ENCODE data around the gene AAMDC. TPM values are rescaled to one million over a fixed set of nuclear protein-coding genes. Genes with fewer than 3 reads are reported as not detected.
"Not testable (repeated sequence)": the region's sequence is repeated elsewhere in the genome, so short reads cannot be mapped to it uniquely, and the experiment has no call there.

Gene AAMDC
- total and polyA plus RNA-seq, 4 donors, result 26.2 to 77.9 (median 28.9) TPM

DNA sequence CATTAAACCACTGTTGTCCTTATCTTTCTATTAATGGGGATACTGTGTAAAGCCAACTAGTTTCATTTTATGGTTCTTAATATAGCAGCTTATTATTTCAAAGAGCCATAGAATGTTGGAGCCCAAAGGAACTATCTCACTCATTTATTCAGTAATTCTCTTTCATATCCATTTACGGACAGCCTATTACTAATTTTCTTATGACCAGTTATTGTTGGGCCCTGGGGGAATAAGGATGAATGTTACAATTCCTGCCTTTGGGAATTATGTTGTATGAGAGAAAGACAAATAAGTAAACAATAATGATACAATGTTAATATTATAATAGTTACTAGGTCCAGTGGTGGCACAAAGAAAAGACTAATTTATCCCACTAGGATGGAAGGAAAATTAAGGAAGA is 52.4 kb downstream of the AAMDC start:
- DNase-seq (no peak), ATAC-seq (ENCODE audit: insufficient read depth, low FRiP score) (no peak)
- Histone ChIP-seq H3K4me1 (ENCODE audit: control insufficient read depth in 5 of 5, insufficient read depth in 5 of 5, low read length in 5 of 5) (no peaks in the 10 kb centered on the region), H3K9me3 (ENCODE audit: control insufficient read depth in 4 of 4, insufficient read depth in 3 of 4, low read length in 3 of 4) (no peaks in the 10 kb centered on the region), H3K4me3 (no peak overlapping the region), H3K36me3 (ENCODE audit: control insufficient read depth in 4 of 4, insufficient read depth in 4 of 4, low read length in 4 of 4) (peaks cover 11 to 39% (median 15%) of the 10 kb centered on the region in 4 donors), H3K27me3 (ENCODE audit: control insufficient read depth in 3 of 3, insufficient read depth in 3 of 3, low read length in 2 of 3) (no peaks in the 10 kb centered on the region), H3K27ac (ENCODE audit: low read depth in 1 of 2, low read length in 1 of 2) (no peak overlapping the region), H3K9ac (ENCODE audit: insufficient read depth in 1 of 2, low read length in 2 of 2) (no peak overlapping the region)
- TF ChIP-seq, protein P1, sequence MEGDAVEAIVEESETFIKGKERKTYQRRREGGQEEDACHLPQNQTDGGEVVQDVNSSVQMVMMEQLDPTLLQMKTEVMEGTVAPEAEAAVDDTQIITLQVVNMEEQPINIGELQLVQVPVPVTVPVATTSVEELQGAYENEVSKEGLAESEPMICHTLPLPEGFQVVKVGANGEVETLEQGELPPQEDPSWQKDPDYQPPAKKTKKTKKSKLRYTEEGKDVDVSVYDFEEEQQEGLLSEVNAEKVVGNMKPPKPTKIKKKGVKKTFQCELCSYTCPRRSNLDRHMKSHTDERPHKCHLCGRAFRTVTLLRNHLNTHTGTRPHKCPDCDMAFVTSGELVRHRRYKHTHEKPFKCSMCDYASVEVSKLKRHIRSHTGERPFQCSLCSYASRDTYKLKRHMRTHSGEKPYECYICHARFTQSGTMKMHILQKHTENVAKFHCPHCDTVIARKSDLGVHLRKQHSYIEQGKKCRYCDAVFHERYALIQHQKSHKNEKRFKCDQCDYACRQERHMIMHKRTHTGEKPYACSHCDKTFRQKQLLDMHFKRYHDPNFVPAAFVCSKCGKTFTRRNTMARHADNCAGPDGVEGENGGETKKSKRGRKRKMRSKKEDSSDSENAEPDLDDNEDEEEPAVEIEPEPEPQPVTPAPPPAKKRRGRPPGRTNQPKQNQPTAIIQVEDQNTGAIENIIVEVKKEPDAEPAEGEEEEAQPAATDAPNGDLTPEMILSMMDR (IDR thresholded peaks at IDR 0.05; ENCODE audit: control extremely low read depth, extremely low read depth), result no peak
- WGBS, 2 donors, result 96 to 100% methylated on average over 1 of the region's 1 CpG

DNA sequence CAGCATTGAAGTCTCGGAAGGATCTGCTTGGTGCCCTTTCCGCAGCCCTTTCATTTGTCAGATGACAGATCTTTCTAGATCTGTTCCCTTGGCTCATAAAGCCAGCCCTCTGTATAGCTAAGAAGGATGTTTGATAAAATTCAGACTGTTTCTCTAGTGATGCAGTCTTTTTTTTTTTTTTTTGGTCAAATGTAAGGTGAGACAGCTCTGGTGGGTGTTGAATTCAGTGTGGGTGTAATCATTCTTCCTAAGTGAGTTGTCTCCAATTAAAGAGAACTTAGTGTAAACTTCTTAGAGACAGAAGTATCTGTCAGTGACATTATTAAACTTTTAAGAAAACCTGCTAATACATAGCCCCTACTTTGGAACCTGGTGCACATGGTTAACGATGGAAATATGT is 53.3 kb downstream of the AAMDC start:
- 96 to 97% methylated on average over 3 of the region's 3 CpGs for WGBS, 2 donors
- peaks cover 0 to 2% (median 0%) of the 10 kb centered on the region in 5 donors for H3K4me1 ChIP-seq (ENCODE audit: control insufficient read depth in 5 of 5, insufficient read depth in 5 of 5, low read length in 5 of 5)
- H3K9ac ChIP-seq (ENCODE audit: insufficient read depth in 1 of 2, low read length in 2 of 2), result no peak overlapping the region
- no peak overlapping the region for H3K27ac ChIP-seq (ENCODE audit: low read depth in 1 of 2, low read length in 1 of 2)
- H3K36me3 ChIP-seq (ENCODE audit: control insufficient read depth in 4 of 4, insufficient read depth in 4 of 4, low read length in 4 of 4), result peaks cover 17 to 39% (median 19%) of the 10 kb centered on the region in 4 donors
- H3K27me3 ChIP-seq (ENCODE audit: control insufficient read depth in 3 of 3, insufficient read depth in 3 of 3, low read length in 2 of 3), result no peaks in the 10 kb centered on the region
- DNase-seq, result no peak
- peaks cover 0 to 2% (median 0%) of the 10 kb centered on the region in 4 donors for H3K9me3 ChIP-seq (ENCODE audit: control insufficient read depth in 4 of 4, insufficient read depth in 3 of 4, low read length in 3 of 4)
- TF ChIP-seq, protein P1 (IDR thresholded peaks at IDR 0.05; ENCODE audit: control extremely low read depth, extremely low read depth), result no peak
- ATAC-seq (ENCODE audit: insufficient read depth, low FRiP score), result no peak
- H3K4me3 ChIP-seq, result no peak overlapping the region

DNA sequence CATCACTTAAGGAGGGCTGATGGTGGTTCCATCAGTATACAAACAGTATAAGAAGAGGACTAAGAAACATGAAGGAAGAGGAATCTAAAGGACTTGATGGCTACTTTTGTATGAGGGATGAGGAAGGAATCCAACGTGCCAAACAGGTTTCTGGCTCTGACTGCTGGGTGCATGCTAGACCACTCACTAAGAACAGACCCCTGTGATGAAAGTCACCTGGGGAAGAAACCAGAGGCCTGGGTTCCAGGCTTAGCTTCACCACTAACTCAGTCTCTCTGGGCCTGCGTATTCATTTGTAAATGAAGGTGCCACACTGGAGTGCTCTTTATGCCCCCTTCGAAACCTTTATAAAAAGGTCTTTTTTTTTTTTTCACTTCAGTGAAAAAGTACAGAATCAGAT is 55.1 kb downstream of the AAMDC start:
- Histone ChIP-seq H3K4me3 (no peak overlapping the region), H3K27me3 (ENCODE audit: control insufficient read depth in 3 of 3, insufficient read depth in 3 of 3, low read length in 2 of 3) (no peaks in the 10 kb centered on the region), H3K36me3 (ENCODE audit: control insufficient read depth in 4 of 4, insufficient read depth in 4 of 4, low read length in 4 of 4) (peaks cover 15 to 37% (median 22%) of the 10 kb centered on the region in 4 donors), H3K4me1 (ENCODE audit: control insufficient read depth in 5 of 5, insufficient read depth in 5 of 5, low read length in 5 of 5) (peaks cover 0 to 4% (median 0%) of the 10 kb centered on the region in 5 donors), H3K9me3 (ENCODE audit: control insufficient read depth in 4 of 4, insufficient read depth in 3 of 4, low read length in 3 of 4) (peaks cover 0 to 2% (median 0%) of the 10 kb centered on the region in 4 donors), H3K9ac (ENCODE audit: insufficient read depth in 1 of 2, low read length in 2 of 2) (no peak overlapping the region), H3K27ac (ENCODE audit: low read depth in 1 of 2, low read length in 1 of 2) (no peak overlapping the region)
- TF ChIP-seq, protein P1 (IDR thresholded peaks at IDR 0.05; ENCODE audit: control extremely low read depth, extremely low read depth), result no peak
- ATAC-seq (ENCODE audit: insufficient read depth, low FRiP score), result no peak
- WGBS, 2 donors, result 87 to 89% methylated on average over 3 of the region's 3 CpGs
- DNase-seq, result no peak

DNA sequence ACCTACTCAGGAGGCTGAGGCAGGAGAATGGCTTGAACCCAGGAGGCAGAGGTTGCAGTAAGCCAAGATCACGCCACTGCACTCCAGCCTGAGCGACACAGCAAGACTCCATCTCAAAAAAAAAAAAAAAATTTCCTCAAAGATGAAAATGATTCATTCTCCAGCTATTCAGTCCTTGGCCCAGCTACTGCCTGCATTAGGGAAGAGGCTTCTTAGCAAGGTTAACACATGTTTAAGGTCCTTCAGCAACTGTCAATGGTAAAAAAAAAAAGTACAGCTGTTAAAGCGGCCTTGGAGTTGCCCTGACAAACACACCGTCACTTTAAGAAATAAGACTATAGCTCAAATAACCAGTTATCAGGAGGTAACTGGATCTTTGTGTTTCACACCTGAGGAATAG is 57.3 kb downstream of the AAMDC start:
- H3K36me3 ChIP-seq (ENCODE audit: control insufficient read depth in 4 of 4, insufficient read depth in 4 of 4, low read length in 4 of 4), result peaks cover 11 to 35% (median 26%) of the 10 kb centered on the region in 4 donors
- ATAC-seq (ENCODE audit: insufficient read depth, low FRiP score); H3K4me1 ChIP-seq (ENCODE audit: control insufficient read depth in 5 of 5, insufficient read depth in 5 of 5, low read length in 5 of 5); H3K27ac ChIP-seq (ENCODE audit: low read depth in 1 of 2, low read length in 1 of 2); H3K4me3 ChIP-seq; H3K9me3 ChIP-seq (ENCODE audit: control insufficient read depth in 4 of 4, insufficient read depth in 3 of 4, low read length in 3 of 4); H3K27me3 ChIP-seq (ENCODE audit: control insufficient read depth in 3 of 3, insufficient read depth in 3 of 3, low read length in 2 of 3); H3K9ac ChIP-seq (ENCODE audit: insufficient read depth in 1 of 2, low read length in 2 of 2); DNase-seq: not testable (repeated sequence)
- WGBS, 2 donors, result 90 to 91% methylated on average over 4 of the region's 4 CpGs

All from lung (tissue), 12 donors.